Measurements from ENCODE around the gene TBC1D3B.
"Not testable (repeated sequence)": the region's sequence is repeated elsewhere in the genome, so short reads cannot be mapped to it uniquely, and the experiment has no call there.

The TBC1D3B gene

GRCh38 chr17:36128411-36128978, 47.9 kb downstream of the TBC1D3B start:
- no peak for DNase-seq (ENCODE audit: low spot score)

GRCh38 chr17:36127911-36128310, 48.5 kb downstream of the TBC1D3B start:
- DNase-seq (ENCODE audit: low spot score): no peak

DNA sequence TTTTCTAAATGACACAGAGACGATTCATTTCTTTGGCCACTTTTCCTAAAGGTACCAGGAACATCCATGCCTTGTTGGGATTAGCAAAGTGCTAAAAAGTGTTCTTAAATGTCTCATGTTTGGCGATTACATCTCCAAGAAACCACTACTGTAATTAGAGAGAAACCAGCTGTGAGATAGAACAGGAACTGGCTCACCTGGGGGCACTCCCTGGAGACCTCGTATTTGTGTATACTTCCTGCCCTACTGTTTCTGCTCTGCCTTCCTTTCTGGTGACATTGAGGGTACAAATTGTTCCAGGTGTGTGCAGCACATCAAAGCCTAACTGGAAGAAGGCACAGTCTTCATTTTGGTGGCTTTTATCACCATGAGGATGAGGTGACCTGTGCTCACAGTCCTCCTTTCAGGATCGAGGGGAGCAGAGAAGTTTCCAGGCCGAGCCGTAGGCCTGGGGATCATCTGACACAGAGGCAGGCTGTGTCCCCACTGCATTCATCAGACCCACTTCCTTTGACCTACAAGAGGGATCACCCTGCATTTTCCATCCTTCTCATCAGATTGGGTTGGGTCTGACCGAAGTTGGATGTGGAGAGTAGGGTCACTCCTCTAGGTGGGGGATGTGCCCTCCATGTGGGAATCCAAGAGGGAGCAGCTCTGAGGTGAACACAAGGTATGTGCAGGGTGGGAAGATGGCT, 49.1 kb downstream of the TBC1D3B start:
- no peak for DNase-seq (ENCODE audit: low spot score)

- no peak for DNase-seq (ENCODE audit: low spot score)
Measured at GRCh38 chr17:36124879-36125824, 51.3 kb downstream of the TBC1D3B start.

DNA sequence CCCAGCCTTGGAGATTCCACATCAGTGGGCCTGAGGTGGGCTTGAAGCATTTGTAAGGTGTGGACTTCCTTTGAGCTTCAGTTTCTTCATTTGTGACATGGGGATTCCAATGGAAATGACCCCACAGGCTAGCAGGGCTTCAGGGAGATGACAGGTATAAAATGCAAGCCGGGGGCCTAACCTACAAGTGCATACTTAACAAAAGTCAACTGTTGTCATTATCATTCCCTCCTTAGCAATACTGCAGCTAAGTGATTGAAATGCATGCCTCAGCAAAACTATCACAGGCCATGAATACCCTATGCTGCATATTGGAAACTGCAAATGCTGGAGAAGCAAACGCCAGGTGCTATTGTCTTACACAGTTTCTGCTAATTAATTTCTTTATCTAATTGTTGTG, 53.0 kb downstream of the TBC1D3B start:
- no peak for DNase-seq (ENCODE audit: low spot score)

- DNase-seq (ENCODE audit: low spot score): not testable (repeated sequence)
Measured at GRCh38 chr17:36121099-36121498, 55.3 kb downstream of the TBC1D3B start.

DNA sequence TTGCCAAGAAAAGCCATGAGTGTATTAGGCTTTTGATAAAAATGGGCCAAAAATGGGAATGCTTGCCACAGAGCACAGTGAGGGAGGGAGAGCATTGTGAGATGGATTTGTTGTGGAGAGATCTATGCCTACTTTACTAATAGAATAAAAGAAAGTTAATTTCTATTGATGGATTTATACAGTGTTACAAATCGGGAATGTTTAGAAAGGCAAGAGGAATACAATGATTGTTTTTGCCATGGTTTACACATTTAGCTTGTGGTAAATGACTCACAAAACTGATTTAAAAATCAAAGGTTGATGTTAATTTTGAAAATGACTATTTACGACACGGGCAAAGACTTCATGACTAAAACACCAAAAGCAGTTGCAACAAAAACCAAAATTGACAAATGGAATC, 56.2 kb downstream of the TBC1D3B start:
- DNase-seq (ENCODE audit: low spot score): no peak

DNA sequence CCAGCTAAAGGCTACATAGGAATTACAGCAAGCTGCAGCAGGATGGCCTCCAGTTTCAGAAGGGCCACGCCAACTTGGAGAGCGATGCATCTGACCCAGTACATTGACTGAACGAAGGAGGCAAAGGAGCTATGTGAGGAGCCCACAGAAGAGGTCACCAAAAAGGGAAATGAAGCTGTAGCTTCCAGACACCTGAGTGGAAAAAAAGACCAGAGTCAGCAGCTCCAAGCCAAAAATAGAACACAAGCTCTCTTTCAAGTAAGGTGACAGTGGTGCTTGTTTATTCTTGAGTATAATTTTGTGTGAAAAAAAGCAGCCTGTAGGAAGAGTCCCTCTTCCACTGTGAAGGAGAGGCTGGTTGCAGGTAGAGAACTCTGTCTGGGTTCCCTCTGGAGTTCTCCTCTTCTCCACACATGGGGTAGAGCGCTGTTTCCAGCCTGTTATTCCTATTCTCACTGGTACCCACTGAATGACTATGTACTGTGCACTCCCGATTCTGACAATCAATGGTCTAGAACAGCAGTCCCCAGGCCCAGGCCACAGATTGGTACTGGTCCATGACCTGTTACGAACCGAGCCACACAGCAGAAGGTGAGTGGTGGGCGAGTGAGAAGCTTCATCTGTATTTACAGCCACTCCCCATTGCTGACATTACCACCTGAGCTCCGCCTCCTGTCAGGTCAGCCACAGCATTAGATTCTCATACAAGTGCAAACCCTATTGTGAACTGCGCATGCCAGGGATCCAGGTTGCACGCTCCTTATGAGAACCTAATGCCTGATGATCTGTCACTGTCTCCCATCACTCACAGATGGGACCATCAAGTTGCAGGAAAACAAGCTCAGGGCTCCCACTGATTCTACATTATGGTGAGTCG, 57.7 kb downstream of the TBC1D3B start:
- DNase-seq (ENCODE audit: low spot score): no peak

DNA sequence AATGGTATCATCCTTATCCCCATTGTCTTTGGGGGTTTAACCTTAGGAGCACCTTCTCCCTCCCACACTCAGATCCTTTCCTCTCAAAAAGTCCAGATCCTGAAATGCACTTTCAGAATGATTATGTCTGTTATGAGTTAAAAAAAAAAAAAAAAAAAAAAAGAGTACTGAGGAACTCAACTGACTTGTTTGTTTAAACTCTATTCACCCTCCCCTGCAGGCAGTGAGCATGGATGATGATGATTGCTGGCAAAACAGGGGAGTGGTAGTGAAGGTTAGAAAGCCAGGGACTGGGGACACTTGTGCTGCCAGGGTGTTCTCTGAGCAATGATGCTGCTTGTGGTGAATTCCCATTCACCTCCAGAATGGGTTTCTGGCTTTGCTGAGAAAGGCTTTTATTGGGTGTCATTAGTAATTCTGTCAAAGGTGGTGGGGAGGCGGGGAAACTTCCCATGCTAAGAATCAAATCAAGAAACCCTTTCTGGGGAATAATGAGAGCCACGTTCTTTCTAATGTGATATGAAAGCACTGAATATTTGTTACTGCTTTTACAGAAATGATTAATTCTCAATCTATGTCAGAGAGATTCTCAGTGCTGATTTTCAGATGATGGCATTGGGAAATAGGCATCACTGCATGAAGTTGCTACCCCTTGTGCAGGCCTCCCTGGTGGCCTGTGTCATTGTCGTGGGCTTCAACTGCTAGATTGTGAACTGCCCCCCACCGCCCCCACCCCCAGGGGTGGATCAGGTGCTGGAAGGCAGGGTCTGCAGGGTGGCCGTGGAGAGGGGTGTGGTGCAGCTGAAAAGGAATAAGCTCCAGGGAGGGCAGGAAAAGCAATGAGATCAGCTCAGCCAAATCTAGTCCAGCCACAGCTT, 58.7 kb downstream of the TBC1D3B start:
- DNase-seq (ENCODE audit: low spot score): no peak

Measured in CD4-positive, alpha-beta T cell treated with Interleukin-2 at 100 ng/mL for 4 hours (primary cell).